IMR-90 (cell line): ENCODE data around the gene MAP3K15.

Experiments used
- BHLHE40 ChIP-seq: fragments of 150-350 bp; IDR thresholded peaks from 2 replicates; pipeline ENCODE4 v1.6.1; 2016; ENCODE audit warnings: mild to moderate bottlenecking, low read depth, low read length
- CEBPB ChIP-seq: IDR thresholded peaks from 2 replicates; pipeline ENCODE4 v1.6.1; 2012; ENCODE audit warnings: low read depth, low read length, improper control_type of control experiment
- CHD1 ChIP-seq: IDR thresholded peaks from 2 replicates; pipeline ENCODE4 v1.6.1; 2012; ENCODE audit warnings: low read depth, low read length, improper control_type of control experiment
- CTCF ChIP-seq: conservative IDR thresholded peaks from 2 replicates; pipeline ENCODE4 v1.5.1; 2012; ENCODE audit warnings: mild to moderate bottlenecking, low read depth, low read length, improper control_type of control experiment
- ELK1 ChIP-seq: fragments of 150-350 bp; IDR thresholded peaks from 2 replicates; pipeline ENCODE4 v1.6.1; 2016; ENCODE audit warnings: low read depth, mild to moderate bottlenecking, low read length, moderate library complexity, borderline replicate concordance
- POLR2A ChIP-seq: IDR thresholded peaks from 2 replicates; pipeline ENCODE4 v1.6.1; 2012; ENCODE audit warnings: mild to moderate bottlenecking, low read depth, low read length
- RAD21 ChIP-seq: IDR thresholded peaks from 2 replicates; pipeline ENCODE4 v1.6.1; 2012; ENCODE audit warnings: low read length, improper control_type of control experiment
- SMC3 ChIP-seq: fragments of 150-350 bp; IDR thresholded peaks from 2 replicates; pipeline ENCODE4 v1.6.1; 2016; ENCODE audit warnings: low read depth, mild to moderate bottlenecking, antibody characterized with exemption, low read length, moderate library complexity
- USF2 ChIP-seq: fragments of 150-350 bp; IDR thresholded peaks from 2 replicates; pipeline ENCODE4 v1.6.1; 2017; ENCODE audit warnings: mild to moderate bottlenecking, antibody characterized with exemption, low read length, low read depth

- TF ChIP-seq CTCF (no peak), SMC3 (no peak), CHD1 (no peak), BHLHE40 (no peak), POLR2A (no peak), CEBPB (no peak), USF2 (no peak), ELK1 (no peak), RAD21 (no peak)
Observed at GRCh38 chrX:19479458-19479857, 35.9 kb downstream of the MAP3K15 start.
